GM19023 (cell line): ENCODE results near the gene NEUROG1.

Experiments used
- ATAC-seq: cut with Tn5 transposase; IDR thresholded peaks from one replicate; pipeline ENCODE4 v1.9.1; 2021; ENCODE audit warnings: mild to moderate bottlenecking, moderate library complexity; ENCODE audit not compliant: unreplicated experiment

NEUROG1 gene

GRCh38 chr5:135535820-135536801, at the start of gene NEUROG1:
NEUROG1 (minus strand) TSS chr5:135535964; CDS start chr5:135535690, 274 bp downstream.
- no peak for ATAC-seq

- ATAC-seq: no peak
These were observed 49.2 kb upstream of the NEUROG1 start for GRCh38 chr5:135584918-135585317.

GRCh38 chr5:135584276-135584675, 48.5 kb upstream of the NEUROG1 start:
- ATAC-seq: no peak

GRCh38 chr5:135582099-135582781, 46.5 kb upstream of the NEUROG1 start:
- ATAC-seq: no peak

GRCh38 chr5:135578685-135579341, 43.0 kb upstream of the NEUROG1 start, which contains the start of gene CXCL14:
CXCL14 (minus strand) TSS chr5:135578991; CDS start chr5:135578778, 213 bp downstream.
- no peak for ATAC-seq

- no peak for ATAC-seq
These were observed 42.5 kb upstream of the NEUROG1 start for GRCh38 chr5:135578305-135578684.

- no peak for ATAC-seq
These were observed 41.7 kb upstream of the NEUROG1 start for GRCh38 chr5:135577421-135577820.

- no peak for ATAC-seq
These were observed 40.4 kb upstream of the NEUROG1 start for GRCh38 chr5:135576075-135576599.

GRCh38 chr5:135574493-135574892, 38.7 kb upstream of the NEUROG1 start:
- no peak for ATAC-seq

- ATAC-seq: no peak
These were observed 36.1 kb upstream of the NEUROG1 start for GRCh38 chr5:135571902-135572301.

GRCh38 chr5:135571066-135571609, 35.4 kb upstream of the NEUROG1 start:
- no peak for ATAC-seq

- ATAC-seq: no peak
These were observed 34.6 kb upstream of the NEUROG1 start for GRCh38 chr5:135570453-135570764.

GRCh38 chr5:135569755-135570452, 34.1 kb upstream of the NEUROG1 start:
- no peak for ATAC-seq

- ATAC-seq: no peak
These were observed 33.2 kb upstream of the NEUROG1 start for GRCh38 chr5:135568923-135569360.

GRCh38 chr5:135568246-135568645, 32.5 kb upstream of the NEUROG1 start:
- ATAC-seq: no peak

- no peak for ATAC-seq
These were observed 31.9 kb upstream of the NEUROG1 start for GRCh38 chr5:135567661-135568060.

- no peak for ATAC-seq
These were observed 30.9 kb upstream of the NEUROG1 start for GRCh38 chr5:135566422-135567400.

GRCh38 chr5:135565725-135566421, 30.1 kb upstream of the NEUROG1 start:
- ATAC-seq: no peak
